LHCN-M2 (cell line): ENCODE measurements around the gene PEDS1. TPM values are rescaled to one million over a fixed set of nuclear protein-coding genes. Genes with fewer than 3 reads are reported as not detected.
"Not testable (repeated sequence)": the region's sequence is repeated elsewhere in the genome, so short reads cannot be mapped to it uniquely, and the experiment has no call there.

ENCODE experiments used
- DNase-seq: peaks from one replicate; pipeline ENCODE4 v3.0.0-alpha.2; 2012; ENCODE audit warnings: low read depth
- total RNA-seq: library from RNA; depleted of rRNA; stranded (reverse); fragments of >200 nt; gene quantifications from 2 replicates; pipeline ENCODE4 v1.2.3, GENCODE V29; 2014

Gene PEDS1
- total RNA-seq, 1 experiment from 2014 or later: 37.7 TPM

GRCh38 chr20:50190251-50191064, 36.9 kb upstream of the PEDS1 start, which contains the start of gene CEBPB:
CEBPB (plus strand) TSS chr20:50190830; CDS start chr20:50191034, 204 bp downstream.
- peak; percentile 79 for DNase-seq

DNA sequence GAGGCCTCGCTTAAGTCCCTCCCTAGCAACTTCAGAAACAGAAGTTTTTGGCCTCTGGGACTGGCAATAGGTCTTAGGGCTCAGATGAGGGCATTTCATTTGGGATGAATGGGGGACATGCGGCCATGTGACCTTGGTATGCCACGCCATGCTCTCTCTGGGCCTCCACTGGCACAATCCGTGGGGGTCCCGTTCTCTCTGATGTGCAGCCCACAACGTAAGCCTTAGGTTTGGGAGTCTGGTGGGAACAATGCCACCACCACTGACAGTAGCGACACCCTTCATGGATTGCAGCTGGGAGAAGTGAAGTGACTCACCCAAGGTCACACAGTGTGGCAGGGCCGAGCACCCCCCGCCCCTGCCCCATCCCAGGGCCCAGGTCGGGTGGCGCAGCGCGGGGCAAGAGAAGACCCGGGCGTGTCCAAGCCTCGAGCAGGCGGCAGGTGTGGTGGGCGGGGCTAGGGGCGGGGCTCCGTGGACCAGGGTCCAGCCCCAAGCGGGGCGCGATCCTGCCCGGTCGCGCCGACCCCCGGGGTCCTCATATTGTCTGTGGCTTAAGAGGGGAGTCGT, 36.2 kb upstream of the PEDS1 start:
- DNase-seq: no peak

DNA sequence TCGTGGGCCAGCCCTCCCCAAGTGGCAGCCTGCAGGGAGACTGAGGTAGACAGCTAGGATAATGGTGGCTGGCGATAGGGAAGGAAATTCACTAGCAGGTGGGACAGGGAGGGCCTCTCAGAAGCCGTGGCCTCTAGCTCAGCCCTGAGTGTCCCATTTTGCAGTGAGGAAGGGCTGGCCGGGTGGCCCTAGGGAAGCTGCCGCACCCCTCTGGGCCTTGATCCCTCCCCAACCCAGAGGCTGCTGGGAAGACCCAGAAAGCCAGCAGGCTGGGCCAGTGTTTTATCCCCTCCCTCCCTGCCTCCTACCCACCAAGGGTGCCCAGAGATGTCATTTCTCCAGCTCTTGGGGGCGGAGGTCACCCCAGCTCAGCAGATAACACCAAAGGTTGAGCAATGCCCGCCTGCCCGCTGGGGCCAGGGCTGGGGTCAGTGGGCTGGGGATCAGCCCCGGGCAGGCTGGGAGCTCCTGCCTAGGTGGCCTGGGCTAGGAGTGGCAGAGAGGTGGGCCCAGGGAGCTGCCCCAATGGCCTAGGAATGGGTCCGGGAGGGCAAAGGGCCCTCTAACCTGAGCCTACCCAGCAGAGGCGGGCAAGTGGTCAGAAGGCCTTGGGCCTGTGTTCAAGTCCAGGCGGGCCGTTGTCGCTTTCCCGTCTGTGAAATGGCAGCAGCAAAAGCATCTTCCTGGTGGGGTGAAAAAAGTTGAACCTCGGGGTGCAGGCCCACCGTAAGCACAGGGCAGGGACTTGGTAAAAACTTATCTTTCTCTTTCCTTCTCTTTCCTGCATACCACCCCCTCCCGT, 35.6 kb upstream of the PEDS1 start:
- no peak for DNase-seq

DNA sequence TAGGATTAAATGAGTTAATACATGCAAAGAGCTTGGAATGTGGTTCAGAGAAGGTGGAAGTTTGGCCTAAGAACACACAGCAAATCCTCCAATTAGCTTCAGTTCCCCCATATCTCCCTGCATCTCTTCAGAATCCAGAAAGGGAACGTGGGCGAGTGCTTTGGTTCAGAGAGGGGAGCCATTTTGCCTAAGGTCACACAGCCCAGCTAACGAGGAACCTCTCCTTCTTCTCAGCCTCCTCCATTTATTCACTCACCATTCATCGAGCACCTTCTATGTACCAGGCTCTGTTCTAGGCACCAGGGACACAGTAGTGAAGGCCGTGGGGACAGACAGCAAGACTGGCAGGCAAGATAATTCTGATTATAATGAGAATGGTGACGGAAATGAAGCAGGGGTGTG, 34.8 kb upstream of the PEDS1 start:
- DNase-seq: no peak

GRCh38 chr20:50187403-50188051, 34.0 kb upstream of the PEDS1 start:
- DNase-seq: no peak

GRCh38 chr20:50186987-50187402, 33.5 kb upstream of the PEDS1 start:
- DNase-seq: no peak

DNA sequence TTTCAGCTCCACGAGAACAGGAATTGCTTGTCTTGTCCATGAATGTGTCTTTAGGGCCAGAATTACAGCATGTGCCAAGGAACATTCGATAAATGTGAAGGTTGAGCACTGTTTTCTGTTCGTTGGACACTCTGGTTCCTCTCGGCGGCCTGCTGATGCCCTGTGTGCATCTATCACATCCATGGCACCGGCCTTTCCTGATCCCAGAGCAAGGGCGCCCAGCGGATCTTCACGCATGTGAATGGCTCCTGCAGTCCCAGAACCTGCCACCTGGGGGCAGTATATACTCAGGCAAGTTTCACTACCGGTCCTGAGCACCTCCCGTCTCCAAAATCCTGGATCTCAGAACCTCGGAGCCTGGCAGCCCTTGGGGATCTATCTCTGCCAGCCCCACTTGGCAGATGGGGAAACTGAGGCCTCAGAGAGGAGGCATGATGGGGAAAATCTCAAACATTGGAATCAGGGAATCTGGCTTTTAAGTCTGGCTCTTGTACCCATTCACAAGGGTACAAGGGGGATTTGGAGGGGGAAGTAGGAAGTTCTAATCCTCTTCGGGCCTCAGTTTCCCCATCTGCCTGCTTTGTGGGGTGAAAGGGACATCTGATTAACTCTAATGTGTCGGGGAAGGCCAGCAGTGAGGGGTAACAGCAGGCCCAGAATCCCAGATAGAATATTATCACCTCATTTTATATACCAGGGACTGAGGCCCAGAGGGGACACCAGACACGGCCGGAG, 32.8 kb upstream of the PEDS1 start:
- peak; percentile 78 for DNase-seq

DNA sequence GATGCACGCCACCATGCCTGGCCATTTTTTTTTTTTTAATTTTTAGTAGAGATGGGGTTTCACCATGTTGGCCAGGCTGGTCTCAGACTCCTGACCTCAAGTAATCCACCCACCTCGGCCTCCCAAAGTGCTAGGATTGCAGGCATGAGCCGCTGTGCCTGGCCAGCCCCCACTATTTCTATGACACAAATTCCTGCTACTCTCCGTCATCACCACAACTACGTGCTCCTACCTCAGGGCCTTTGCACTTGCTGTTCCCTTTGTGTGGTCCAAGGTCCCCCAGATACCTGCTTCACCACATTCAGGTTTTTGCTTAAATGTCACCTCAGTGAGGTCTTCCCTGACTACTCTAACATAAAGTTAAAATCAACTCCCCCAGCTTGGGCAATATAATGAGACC, 31.9 kb upstream of the PEDS1 start:
- DNase-seq: no peak

- no peak for DNase-seq
These were observed 28.8 kb upstream of the PEDS1 start for GRCh38 chr20:50182346-50182745.

DNA sequence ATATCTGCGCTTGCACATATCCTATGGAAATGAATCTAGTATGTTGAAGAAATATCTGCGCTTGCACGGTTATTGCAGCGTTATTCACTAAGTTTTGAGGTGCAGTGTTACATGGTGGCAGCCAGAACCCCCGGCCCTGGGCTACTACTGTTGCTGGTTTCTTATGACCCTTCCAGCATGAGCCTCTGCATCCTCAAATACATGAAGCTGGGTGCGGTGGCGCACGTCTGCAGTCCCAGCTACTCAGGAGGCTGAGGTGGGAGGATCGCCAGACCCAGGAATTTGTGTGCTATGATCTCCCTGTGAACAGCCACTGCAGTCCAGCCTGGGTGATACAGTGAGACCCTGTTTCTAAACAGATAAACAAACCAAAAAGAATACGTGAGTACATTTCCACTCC, 27.8 kb upstream of the PEDS1 start:
- no peak for DNase-seq

DNA sequence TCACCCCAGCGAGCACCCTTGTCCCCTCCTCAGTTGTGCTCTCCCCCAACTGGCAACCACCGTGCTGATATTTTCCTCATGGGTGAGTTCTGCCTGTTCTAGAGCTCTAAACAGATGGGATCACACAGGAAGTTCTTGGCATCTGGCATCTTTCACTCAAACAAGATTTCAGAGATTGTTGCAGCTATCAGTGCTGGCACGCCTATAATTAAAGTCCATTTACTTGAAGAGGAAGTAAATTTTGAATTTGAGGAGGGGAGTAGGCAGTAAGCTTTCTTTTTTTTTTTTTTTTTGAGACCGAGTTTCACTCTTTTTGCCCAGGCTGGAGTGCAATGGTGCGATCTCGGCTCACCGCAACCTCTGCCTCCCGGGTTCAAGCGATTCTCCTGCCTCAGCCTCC, 25.1 kb upstream of the PEDS1 start:
- not testable (repeated sequence) for DNase-seq

- DNase-seq: no peak
These were observed 22.7 kb upstream of the PEDS1 start for GRCh38 chr20:50175938-50176933.

- DNase-seq: no peak
These were observed 20.9 kb upstream of the PEDS1 start for GRCh38 chr20:50174456-50174855.

GRCh38 chr20:50172347-50173013, 19.0 kb upstream of the PEDS1 start:
- DNase-seq: peak; percentile 72

GRCh38 chr20:50170549-50171220, 17.2 kb upstream of the PEDS1 start:
- DNase-seq: no peak

- DNase-seq: peak; percentile 81
These were observed 15.9 kb upstream of the PEDS1 start for GRCh38 chr20:50169329-50169823.

DNA sequence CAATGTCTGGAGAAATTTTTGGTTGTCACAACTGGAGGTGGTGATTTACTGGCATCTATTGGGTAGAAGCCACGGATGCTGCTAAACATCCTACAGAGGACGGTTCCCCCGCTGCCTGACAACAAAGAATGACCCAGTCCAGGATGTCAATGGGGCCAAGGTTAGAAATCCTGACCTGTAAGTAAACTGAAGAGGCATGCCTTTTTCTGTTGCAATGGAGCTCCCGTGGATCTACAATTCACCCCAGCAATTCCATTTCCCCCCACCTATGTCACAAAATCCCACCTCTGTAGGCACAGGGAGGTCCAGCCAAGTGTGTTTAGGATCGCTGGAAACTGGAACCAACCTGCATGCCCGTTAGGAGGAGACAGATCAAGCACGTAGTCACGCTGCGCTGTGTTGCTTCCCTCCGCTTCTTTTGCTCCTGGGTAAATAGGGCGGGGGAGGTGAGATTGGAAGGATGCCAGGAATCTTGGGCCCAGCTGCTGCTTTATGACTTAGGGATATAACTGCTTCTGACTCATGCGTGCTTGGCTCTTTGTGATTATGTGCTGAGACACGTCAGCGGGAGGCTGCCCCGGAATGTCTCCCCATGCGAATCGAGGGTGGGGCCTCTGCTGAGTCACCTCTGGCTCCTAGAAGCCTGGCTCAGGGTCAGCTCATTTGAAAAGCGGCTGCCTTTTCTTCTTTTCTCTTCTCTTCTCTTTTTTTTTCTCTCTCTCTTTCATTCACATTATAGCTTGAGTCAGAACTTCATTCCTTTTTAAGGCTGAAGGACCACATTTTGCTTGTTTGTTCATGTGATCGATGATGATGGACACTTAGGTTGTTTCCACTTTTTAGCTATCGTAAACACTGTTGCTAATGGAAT, 12.4 kb upstream of the PEDS1 start:
- DNase-seq: peak; percentile 100
